Tibial nerve (tissue), 4 donors: ENCODE measurements around the gene TMC8. TPM values are rescaled to one million over a fixed set of nuclear protein-coding genes. Genes with fewer than 3 reads are reported as not detected.
A peak's percentile ranks its signal among the peaks of the same experiment; 100 is the strongest.
"Not testable (repeated sequence)": the region's sequence is repeated elsewhere in the genome, so short reads cannot be mapped to it uniquely, and the experiment has no call there.

Source experiments
- DNase-seq, 2 donors: peaks; one replicate each; pipeline ENCODE4 v3.0.0-alpha.2; 2019; ENCODE audit warnings: low spot score in 2 of 2
- H3K27ac ChIP-seq, 4 donors: fragments of 200-600 bp; sonication (generic) in 3 of 4; one replicate each; pipeline ENCODE4 v1.5.1; 2017 to 2019; ENCODE audit warnings: mild to moderate bottlenecking in 1 of 4
- H3K27me3 ChIP-seq, 2 donors: fragments of 200-600 bp; sonication (generic) in 1 of 2; one replicate each; pipeline versions ENCODE4 v1.5.1 to v1.6.0; 2017 to 2019
- H3K36me3 ChIP-seq, 3 donors: fragments of 200-600 bp; sonication (generic); one replicate each; pipeline ENCODE4 v1.5.1; 2018 to 2019
- H3K4me1 ChIP-seq, 4 donors: fragments of 200-600 bp; sonication (generic) in 3 of 4; one replicate each; pipeline ENCODE4 v1.5.1; 2017 to 2019
- H3K4me3 ChIP-seq, 4 donors: fragments of 200-600 bp; sonication (generic) in 3 of 4; one replicate each; pipeline ENCODE4 v1.5.1; 2017 to 2019; ENCODE audit warnings: mild to moderate bottlenecking in 1 of 4, moderate library complexity in 1 of 4
- H3K9me3 ChIP-seq, 4 donors: fragments of 200-600 bp; sonication (generic) in 3 of 4; one replicate each; pipeline ENCODE4 v1.5.1; 2017 to 2019
- EP300 ChIP-seq, 2 donors: sonication (generic); formaldehyde crosslinking; IDR thresholded peaks; one replicate each; pipeline ENCODE4 v1.6.1; 2017; ENCODE audit warnings: antibody characterized with exemption in 2 of 2, mild to moderate bottlenecking in 1 of 2
- POLR2A ChIP-seq, 2 donors: fragments of 450-650 bp; IDR thresholded peaks; one replicate each; pipeline ENCODE4 v1.6.1; 2017; ENCODE audit warnings: antibody characterized with exemption in 2 of 2, mild to moderate bottlenecking in 2 of 2, moderate library complexity in 2 of 2
- WGBS, 2 donors: methylation state at CpG; one replicate each; pipeline ENCODE4 v1.1.5; 2018; 5-methylcytosine and 5-hydroxymethylcytosine counted together
- total RNA-seq, 4 donors: library from RNA; depleted of rRNA; stranded (reverse); fragments of >200 nt; gene quantifications; one replicate each; pipeline ENCODE4 v1.1.0, GENCODE V29; 2016
- TF ChIP-seq, protein P1 (sequence below), 5 experiments: fragments of 200-600 bp in 3 of 5; fragments of 450-650 bp in 2 of 5; sonication (generic) in 3 of 5; IDR thresholded peaks; one replicate each; pipeline ENCODE4 v1.5.1; 2016 to 2019; ENCODE audit warnings: antibody characterized with exemption in 5 of 5, mild to moderate bottlenecking in 3 of 5, moderate library complexity in 2 of 5

Gene TMC8
- total RNA-seq, 4 donors from 2014 or later = 5.2 to 18.3 (median 6.7) TPM

- peaks cover 0 to 75% (median 0%) of the 10 kb centered on the region in 3 donors for H3K36me3 ChIP-seq
- TF ChIP-seq POLR2A (IDR thresholded peaks at IDR 0.05) (no peak), EP300 (IDR thresholded peaks at IDR 0.05) (no peak)
- TF ChIP-seq, protein P1, sequence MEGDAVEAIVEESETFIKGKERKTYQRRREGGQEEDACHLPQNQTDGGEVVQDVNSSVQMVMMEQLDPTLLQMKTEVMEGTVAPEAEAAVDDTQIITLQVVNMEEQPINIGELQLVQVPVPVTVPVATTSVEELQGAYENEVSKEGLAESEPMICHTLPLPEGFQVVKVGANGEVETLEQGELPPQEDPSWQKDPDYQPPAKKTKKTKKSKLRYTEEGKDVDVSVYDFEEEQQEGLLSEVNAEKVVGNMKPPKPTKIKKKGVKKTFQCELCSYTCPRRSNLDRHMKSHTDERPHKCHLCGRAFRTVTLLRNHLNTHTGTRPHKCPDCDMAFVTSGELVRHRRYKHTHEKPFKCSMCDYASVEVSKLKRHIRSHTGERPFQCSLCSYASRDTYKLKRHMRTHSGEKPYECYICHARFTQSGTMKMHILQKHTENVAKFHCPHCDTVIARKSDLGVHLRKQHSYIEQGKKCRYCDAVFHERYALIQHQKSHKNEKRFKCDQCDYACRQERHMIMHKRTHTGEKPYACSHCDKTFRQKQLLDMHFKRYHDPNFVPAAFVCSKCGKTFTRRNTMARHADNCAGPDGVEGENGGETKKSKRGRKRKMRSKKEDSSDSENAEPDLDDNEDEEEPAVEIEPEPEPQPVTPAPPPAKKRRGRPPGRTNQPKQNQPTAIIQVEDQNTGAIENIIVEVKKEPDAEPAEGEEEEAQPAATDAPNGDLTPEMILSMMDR (IDR thresholded peaks at IDR 0.05) = peak; percentile 98 to 99 (median 99)
Observed at GRCh38 chr17:78112518-78113471, 17.8 kb upstream of the TMC8 start.

DNA sequence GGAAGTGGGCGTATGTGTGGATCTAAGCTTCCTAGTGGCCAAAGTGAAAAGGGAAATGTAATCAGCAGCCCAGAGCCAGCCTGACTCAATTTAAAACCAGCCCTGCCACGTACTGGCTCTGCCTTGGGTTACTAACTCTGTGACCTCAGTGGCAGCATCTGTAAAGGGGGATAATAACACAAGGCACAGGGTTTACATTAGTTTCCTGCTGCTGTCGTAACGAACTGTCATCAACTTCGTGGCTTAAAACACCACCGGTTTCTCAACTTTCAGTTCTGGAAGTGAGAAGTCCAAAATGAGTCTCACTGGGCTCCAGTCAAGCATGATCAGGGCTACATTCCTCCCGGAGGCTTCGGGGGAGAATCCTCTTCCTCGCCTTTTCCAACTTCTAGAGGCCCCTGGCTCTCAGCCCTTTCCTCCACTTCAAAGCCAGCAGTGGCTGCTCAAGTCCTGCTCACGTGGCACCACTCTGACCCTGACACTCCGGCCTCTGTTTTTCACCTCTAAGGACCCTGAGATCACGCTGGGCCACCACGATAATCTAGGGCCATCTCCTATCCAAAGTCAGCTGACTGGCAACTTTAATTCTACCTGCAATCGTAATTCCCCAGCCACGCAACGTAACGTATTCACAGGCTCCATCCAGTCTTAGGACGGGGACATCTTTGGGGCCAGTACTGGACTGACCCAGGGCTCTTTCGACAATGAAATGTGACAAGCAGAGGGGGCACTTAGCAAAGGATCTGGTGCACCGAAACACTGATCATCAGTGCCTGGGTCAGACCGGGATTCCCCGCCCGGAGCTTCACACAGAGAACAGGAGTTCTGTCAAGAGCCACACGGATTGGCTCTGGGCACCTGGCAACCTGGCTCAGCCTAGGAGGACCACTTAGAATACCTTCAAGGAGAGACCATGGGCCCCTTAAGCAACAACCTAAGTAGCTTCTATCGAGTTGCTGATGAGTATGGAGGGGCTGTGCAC lies 16.5 kb upstream of the TMC8 start:
- H3K9me3 ChIP-seq = no peaks in the 10 kb centered on the region
- peaks cover 0 to 71% (median 4%) of the 10 kb centered on the region in 3 donors for H3K36me3 ChIP-seq
- H3K4me3 ChIP-seq = no peak overlapping the region
- 83 to 85% methylated on average over 23 to 25 of the region's 25 CpGs for WGBS, 2 donors
- DNase-seq = no peak
- no peak for TF ChIP-seq EP300 (IDR thresholded peaks at IDR 0.05)
- no peak for TF ChIP-seq POLR2A (IDR thresholded peaks at IDR 0.05)
- TF ChIP-seq, protein P1 (IDR thresholded peaks at IDR 0.05) = no peak
- H3K4me1 ChIP-seq = peaks cover 0 to 62% (median 17%) of the 10 kb centered on the region in 4 donors
- peak overlapping the region; percentile 36 to 87 (median 76) for H3K27ac ChIP-seq
- H3K27me3 ChIP-seq = no peaks in the 10 kb centered on the region

More at GRCh38 chr17:78112518-78113471, 17.8 kb upstream of the TMC8 start:
- no peak overlapping the region for H3K4me3 ChIP-seq
- no peaks in the 10 kb centered on the region for H3K9me3 ChIP-seq
- H3K27me3 ChIP-seq = no peaks in the 10 kb centered on the region
- H3K27ac ChIP-seq = peak overlapping the region in 2 of 4 donors; percentile 86 to 87
- peaks cover 0 to 72% (median 17%) of the 10 kb centered on the region in 4 donors for H3K4me1 ChIP-seq
- 56 to 82% methylated on average over 9 to 31 of the region's 33 CpGs for WGBS, 2 donors
- DNase-seq = peak; percentile 60 to 67

- Histone ChIP-seq H3K27ac (peak overlapping the region; percentile 36 to 87 (median 78)), H3K9me3 (no peaks in the 10 kb centered on the region), H3K27me3 (no peaks in the 10 kb centered on the region), H3K4me3 (no peak overlapping the region), H3K36me3 (peaks cover 0 to 71% (median 4%) of the 10 kb centered on the region in 3 donors), H3K4me1 (peaks cover 0 to 52% (median 17%) of the 10 kb centered on the region in 4 donors)
- TF ChIP-seq, protein P1 (IDR thresholded peaks at IDR 0.05) = no peak
- TF ChIP-seq EP300 (IDR thresholded peaks at IDR 0.05) (peak in 1 of 2 donors; percentile 82), POLR2A (IDR thresholded peaks at IDR 0.05) (no peak)
- DNase-seq = no peak
- 64 to 67% methylated on average over 27 of the region's 28 CpGs for WGBS, 2 donors
Observed at GRCh38 chr17:78114831-78115723, 15.5 kb upstream of the TMC8 start.

DNA sequence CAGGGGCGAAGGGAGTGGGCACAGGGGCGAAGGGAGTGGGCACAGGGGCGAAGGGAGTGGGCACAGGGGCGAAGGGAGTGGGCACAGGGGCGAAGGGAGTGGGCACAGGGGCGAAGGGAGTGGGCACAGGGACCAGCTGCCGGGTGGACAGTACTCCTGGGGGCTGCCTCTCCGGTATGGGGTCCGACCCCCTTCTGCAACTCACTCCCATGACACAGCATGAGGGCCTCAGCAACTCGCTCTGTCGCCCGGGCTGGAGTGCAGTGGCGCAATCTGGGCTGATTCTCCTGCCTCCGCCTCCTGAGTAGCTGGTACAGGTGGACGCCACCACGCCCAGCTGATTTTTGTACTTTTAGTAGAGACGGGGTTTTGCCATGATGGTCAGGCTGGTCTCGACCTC lies 14.8 kb upstream of the TMC8 start:
- WGBS, 2 donors = 88 to 92% methylated on average over 10 to 15 of the region's 18 CpGs
- not testable (repeated sequence) for H3K9me3 ChIP-seq, DNase-seq, H3K4me3 ChIP-seq, H3K27ac ChIP-seq, H3K27me3 ChIP-seq
- peaks cover 0 to 45% (median 17%) of the 10 kb centered on the region in 4 donors for H3K4me1 ChIP-seq
- H3K36me3 ChIP-seq = peaks cover 0 to 71% (median 4%) of the 10 kb centered on the region in 3 donors
